ENCODE results near the gene FOXO6. TPM values are rescaled to one million over a fixed set of nuclear protein-coding genes. Genes with fewer than 3 reads are reported as not detected.

Gene FOXO6
- total and polyA plus RNA-seq, 2 experiments from 2014 or later, result 0.68 to 4.2 TPM

- H3K4me2 ChIP-seq, result no peak overlapping the region
- H3K27me3 Mint-ChIP-seq (ENCODE audit: insufficient read depth, low read depth, poor library complexity), result peaks cover 18% of the 10 kb centered on the region
- peaks cover 7% of the 10 kb centered on the region for H3K4me1 Mint-ChIP-seq
- no peaks in the 10 kb centered on the region for H3K27me3 ChIP-seq (ENCODE audit: insufficient read depth)
- TF ChIP-seq ZNF331 (CRISPR knock-in tag; IDR thresholded peaks at IDR 0.05; ENCODE audit: low read depth) (no peak), NANOG (IDR thresholded peaks at IDR 0.05; ENCODE audit: borderline replicate concordance) (no peak), STAT1 (IDR thresholded peaks at IDR 0.05; ENCODE audit: unreplicated experiment) (no peak), JUNB (IDR thresholded peaks at IDR 0.05; ENCODE audit: unreplicated experiment) (no peak), EZH2phosphoT487 (IDR thresholded peaks at IDR 0.05; ENCODE audit: unreplicated experiment) (no peak), CTCF (conservative IDR thresholded peaks at IDR 0.05; ENCODE audit: low read depth in 2 of 2) (no peak), ETS1 (IDR thresholded peaks at IDR 0.05) (no peak), CREB1 (CRISPR knock-in tag; IDR thresholded peaks at IDR 0.05; ENCODE audit: low read depth) (no peak), POLR2AphosphoS5 (IDR thresholded peaks at IDR 0.05; ENCODE audit: low read depth) (no peak)
- no peaks in the 10 kb centered on the region; the same call in 2 of the 3 replicates for H3K9me3 Mint-ChIP-seq
- no peaks in the 10 kb centered on the region for H3K36me3 ChIP-seq (ENCODE audit: insufficient read depth)
- no peaks in the 10 kb centered on the region for H3K36me3 Mint-ChIP-seq (ENCODE audit: low read depth)
- H3K4me3 ChIP-seq, result no peak overlapping the region
- no peaks in the 10 kb centered on the region for H3F3A ChIP-seq (replicated peaks; ENCODE audit: low read depth)
- H3K9me2 ChIP-seq (ENCODE audit: insufficient read depth), result no peaks in the 10 kb centered on the region
- H3K4me1 ChIP-seq (ENCODE audit: insufficient read depth), result no peaks in the 10 kb centered on the region
- DNase-seq (ENCODE audit: low spot score), result no peak
- ATAC-seq, result no peak
- no peak overlapping the region for H3K4me3 Mint-ChIP-seq
- no peak overlapping the region for H3K27ac Mint-ChIP-seq
- no peaks in the 10 kb centered on the region for H4K20me1 ChIP-seq (replicated peaks; ENCODE audit: insufficient read depth)
- H3K27ac ChIP-seq (ENCODE audit: low read depth), result no peak overlapping the region
- no peaks in the 10 kb centered on the region for H3K79me2 ChIP-seq (replicated peaks; ENCODE audit: insufficient read depth)
- no peak overlapping the region for H2AFZ ChIP-seq
Observed at GRCh38 chr1:41345434-41346075, 15.7 kb upstream of the FOXO6 start.

- H3K4me3 ChIP-seq, result no peak overlapping the region
- no peaks in the 10 kb centered on the region; the same call in 2 of the 3 replicates for H3K9me3 Mint-ChIP-seq
- H4K20me1 ChIP-seq (replicated peaks; ENCODE audit: insufficient read depth), result no peaks in the 10 kb centered on the region
- no peaks in the 10 kb centered on the region for H3K36me3 Mint-ChIP-seq (ENCODE audit: low read depth)
- no peak overlapping the region for H3K4me2 ChIP-seq
- H3F3A ChIP-seq (replicated peaks; ENCODE audit: low read depth), result no peaks in the 10 kb centered on the region
- H3K4me1 ChIP-seq (ENCODE audit: insufficient read depth), result no peaks in the 10 kb centered on the region
- no peak for ATAC-seq
- TF ChIP-seq NANOG (IDR thresholded peaks at IDR 0.05; ENCODE audit: borderline replicate concordance) (no peak), JUNB (IDR thresholded peaks at IDR 0.05; ENCODE audit: unreplicated experiment) (no peak)
- H3K4me3 Mint-ChIP-seq, result no peak overlapping the region
- no peaks in the 10 kb centered on the region for H3K4me1 Mint-ChIP-seq
- DNase-seq (ENCODE audit: low spot score), result no peak
- no peaks in the 10 kb centered on the region for H3K27me3 ChIP-seq (ENCODE audit: insufficient read depth)
- H3K36me3 ChIP-seq (ENCODE audit: insufficient read depth), result no peaks in the 10 kb centered on the region
- peaks cover 15% of the 10 kb centered on the region for H3K27me3 Mint-ChIP-seq (ENCODE audit: insufficient read depth, low read depth, poor library complexity)
- H3K79me2 ChIP-seq (replicated peaks; ENCODE audit: insufficient read depth), result no peaks in the 10 kb centered on the region
- H3K27ac ChIP-seq (ENCODE audit: low read depth), result no peak overlapping the region
- H2AFZ ChIP-seq, result no peak overlapping the region
- H3K9me2 ChIP-seq (ENCODE audit: insufficient read depth), result no peaks in the 10 kb centered on the region
- no peak overlapping the region for H3K27ac Mint-ChIP-seq
Observed at GRCh38 chr1:41347276-41347675, 14.0 kb upstream of the FOXO6 start.
